Activated T-cell treated with anti-CD3 and anti-CD28 coated beads for 24 hours (primary cell): Measurements from ENCODE around the gene GPR39.

Experiments
- DNase-seq: peaks from one replicate; pipeline ENCODE4 v3.0.0-alpha.2; 2020; ENCODE audit warnings: low read depth

The GPR39 gene

GRCh38 chr2:132605236-132606180, 188.9 kb downstream of the GPR39 start:
- no peak for DNase-seq

DNA sequence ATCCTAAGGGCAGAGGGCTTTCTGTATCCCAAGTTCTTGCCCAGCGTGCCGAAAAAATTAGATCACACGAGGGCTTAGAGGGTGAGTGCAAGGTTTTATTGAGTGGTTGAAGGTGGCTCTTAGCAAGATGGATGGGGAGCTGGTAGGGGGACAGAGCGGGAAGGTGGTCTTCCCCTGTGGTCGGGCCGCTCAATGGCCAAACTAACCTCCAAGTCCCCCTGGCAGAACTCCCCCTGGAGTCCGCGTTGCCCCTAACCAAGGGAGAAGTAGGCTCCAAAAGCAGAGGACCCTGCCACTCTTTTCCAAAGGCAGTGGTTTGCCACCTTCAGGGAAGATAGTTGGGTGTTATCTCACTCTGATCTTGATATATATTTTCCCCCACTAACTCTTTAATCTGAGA, 190.0 kb downstream of the GPR39 start:
- no peak for DNase-seq

DNA sequence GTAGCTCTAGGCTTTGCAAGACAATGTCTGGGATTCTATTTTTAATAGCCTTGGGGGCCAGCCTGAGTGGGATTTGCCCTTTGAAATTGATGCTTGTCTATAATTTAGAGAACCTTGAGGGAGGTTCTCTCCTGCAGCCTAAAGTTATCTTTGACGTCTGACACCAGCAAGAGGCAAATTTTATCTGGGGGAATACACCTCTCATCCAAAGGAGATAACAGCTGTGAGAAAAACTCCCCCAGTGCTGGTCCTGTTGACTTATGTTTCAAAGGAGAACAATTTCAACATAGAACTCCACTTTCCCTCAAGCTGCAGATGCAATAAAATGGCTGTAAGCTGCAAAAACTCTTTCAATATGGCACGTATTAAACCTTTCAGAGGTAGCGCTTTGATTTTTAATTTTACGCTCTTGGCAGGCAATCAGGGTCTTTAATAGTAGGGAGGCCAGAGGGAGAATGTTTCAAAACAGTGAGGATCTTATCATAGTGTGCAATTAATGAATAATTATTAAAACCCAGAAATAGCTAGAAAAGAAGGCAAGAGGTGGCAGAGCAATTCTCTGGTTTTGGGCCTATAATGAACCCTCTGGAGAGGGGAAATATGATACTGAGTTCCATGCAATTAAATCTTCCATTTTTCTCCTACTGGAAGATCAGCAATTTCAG, 191.0 kb downstream of the GPR39 start:
- no peak for DNase-seq

DNA sequence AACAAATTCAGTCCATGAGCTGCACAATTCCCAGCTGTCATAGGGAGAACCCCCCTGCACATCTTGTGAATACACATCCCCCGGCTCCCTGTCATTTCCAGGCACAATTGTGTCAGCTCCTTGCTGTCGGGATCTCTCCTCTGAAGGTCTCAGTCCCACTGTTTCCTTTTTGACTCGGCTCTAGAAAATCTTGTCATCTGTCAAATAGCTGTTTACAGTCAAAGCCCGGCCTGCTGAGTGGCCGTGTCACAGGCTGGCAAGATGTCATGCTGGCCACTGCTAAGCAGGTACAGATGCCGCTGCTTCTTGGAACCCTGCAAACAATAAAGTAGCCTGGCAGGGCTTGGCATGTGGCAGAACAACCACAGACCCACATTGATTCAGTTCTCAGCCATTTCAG, 191.7 kb downstream of the GPR39 start:
- no peak for DNase-seq

DNA sequence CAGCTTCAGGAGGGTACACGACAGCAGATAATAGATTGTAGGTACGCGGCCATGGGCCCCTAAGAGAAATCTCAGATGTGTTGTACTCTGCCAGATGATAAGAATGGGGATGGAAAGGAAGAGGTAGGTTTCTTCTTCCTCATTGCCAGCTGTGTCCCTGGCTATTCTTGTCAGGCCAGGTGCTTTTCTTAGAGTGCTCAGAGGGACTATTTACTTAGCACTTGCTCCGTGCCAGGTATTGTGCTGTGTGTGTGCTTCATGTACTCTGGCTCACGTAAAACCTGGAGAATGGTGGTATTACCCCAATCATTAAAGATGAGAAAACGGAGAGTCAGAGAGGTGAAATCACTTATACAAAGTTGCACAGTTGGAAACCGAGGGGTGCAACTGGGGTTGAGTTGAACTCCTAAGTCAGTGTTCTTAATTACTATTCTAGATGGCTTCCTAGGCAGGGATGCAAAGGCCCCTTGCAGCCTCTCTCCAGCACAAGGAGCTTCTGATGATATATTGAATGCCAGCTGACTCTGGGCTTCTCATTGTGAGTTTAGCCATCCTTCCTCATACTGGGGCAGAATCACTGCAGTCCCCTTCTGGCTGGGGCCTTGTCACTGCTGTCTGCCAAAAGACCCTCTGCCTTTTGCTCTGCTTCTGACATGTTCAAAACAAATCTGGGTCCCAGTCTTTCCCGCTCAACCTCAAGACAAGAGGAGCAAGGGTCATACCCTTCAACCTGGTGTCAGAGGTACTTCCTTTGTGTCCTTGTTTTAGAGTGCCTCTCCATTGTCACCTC, 192.7 kb downstream of the GPR39 start:
- DNase-seq = no peak

GRCh38 chr2:132611719-132612118, 195.1 kb downstream of the GPR39 start:
- DNase-seq = no peak

- no peak for DNase-seq
These were observed 198.9 kb downstream of the GPR39 start for GRCh38 chr2:132615329-132616085.

- no peak for DNase-seq
These were observed 201.4 kb downstream of the GPR39 start for GRCh38 chr2:132617989-132618388.

GRCh38 chr2:132618734-132619133, 202.1 kb downstream of the GPR39 start:
- no peak for DNase-seq

- DNase-seq = no peak
These were observed 203.5 kb downstream of the GPR39 start for GRCh38 chr2:132620115-132620514.

DNA sequence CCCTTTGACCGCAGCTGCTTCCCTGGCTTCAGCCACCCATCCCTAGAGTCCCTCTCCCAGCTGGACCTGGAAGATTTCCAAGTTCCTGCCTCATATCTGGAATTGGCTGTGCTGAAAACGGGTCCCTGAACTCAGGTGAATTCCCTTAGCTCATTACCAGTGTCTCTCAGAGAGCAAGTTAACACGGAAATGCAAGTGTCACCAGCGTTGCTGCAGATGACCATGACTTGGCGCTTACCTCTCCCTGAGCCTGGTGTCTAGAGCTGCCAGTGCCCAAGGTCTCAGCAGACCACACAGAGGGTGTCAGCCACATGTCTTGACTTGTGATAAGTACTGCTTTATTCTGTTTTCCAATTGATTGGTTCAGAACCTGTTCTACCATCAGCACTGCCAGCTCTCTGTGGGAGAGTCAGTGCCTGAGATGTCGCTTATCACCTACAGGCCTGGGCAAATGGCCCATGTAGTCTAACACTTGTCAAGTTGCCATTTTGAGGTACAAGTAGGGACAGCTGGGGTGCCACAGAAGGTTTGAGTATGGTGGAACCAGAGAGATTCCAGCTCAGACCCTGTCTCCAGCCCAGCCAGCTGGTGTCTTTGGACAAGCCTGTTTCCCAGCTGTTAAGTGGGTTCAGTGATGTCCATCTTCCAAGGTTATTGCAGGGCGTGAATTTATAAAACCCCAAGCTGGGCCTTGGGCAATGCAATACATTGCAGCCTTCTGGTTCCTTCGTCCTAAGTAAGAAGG, 204.7 kb downstream of the GPR39 start:
- no peak for DNase-seq

GRCh38 chr2:132623096-132623839, 206.7 kb downstream of the GPR39 start:
- no peak for DNase-seq

- DNase-seq = no peak
These were observed 210.9 kb downstream of the GPR39 start for GRCh38 chr2:132627536-132627935.

- no peak for DNase-seq
These were observed 215.5 kb downstream of the GPR39 start for GRCh38 chr2:132632000-132632649.

- DNase-seq = no peak
These were observed 217.0 kb downstream of the GPR39 start for GRCh38 chr2:132633635-132634034.

DNA sequence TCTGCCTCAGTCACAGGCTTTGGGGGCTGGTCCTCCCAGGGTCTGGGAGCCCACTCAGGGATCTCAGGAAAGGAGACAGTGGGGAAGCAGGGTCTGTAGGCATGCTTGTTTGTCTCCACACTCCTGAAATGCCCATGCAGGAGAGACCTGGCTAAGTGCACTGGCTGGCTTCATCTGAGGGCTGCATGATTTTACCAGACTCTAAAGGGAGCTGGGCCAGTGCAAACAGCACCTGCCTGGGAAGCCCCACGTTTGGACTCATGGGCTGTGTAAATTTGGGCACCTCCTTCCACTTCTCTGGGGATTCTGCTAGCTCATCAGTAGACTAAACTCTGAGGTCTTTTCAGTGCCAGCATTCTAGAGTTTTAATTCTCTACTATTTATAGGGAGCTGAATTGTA, 219.7 kb downstream of the GPR39 start:
- DNase-seq = no peak

GRCh38 chr2:132638313-132639040, 221.9 kb downstream of the GPR39 start:
- no peak for DNase-seq

DNA sequence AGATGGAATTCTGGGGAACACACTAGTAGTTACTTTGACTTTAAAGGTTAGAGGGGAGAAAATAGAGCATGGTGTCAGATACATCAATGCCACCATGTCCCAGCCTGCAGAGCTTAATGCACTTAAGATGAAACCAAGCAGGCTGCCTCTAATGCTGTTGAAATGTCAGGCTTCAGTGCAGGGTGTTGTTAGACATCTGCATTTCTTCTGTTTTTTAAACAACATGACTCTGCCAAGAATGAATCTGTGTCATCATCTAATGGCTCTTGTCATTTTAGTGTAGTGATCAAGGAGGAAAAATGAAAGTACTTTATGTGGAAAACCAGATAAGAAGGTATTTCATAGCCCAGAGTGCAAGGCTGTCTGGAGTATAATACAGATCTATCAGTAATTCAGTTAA, 223.5 kb downstream of the GPR39 start:
- DNase-seq = no peak

GRCh38 chr2:132641819-132642218, 225.2 kb downstream of the GPR39 start:
- DNase-seq = no peak
